ENCODE data around the gene GNA14. TPM values are rescaled to one million over a fixed set of nuclear protein-coding genes. Genes with fewer than 3 reads are reported as not detected.

Gene GNA14
- total RNA-seq, 1 experiment from 2014 or later, result 0.25 TPM

- no peaks in the 10 kb centered on the region for H3K36me3 ChIP-seq (ENCODE audit: control insufficient read depth in 1 of 2, insufficient read depth in 2 of 2, low read length in 2 of 2)
- POLR2A ChIA-PET, result no interaction called here
Observed at GRCh38 chr9:77507212-77507961, 140.7 kb downstream of the GNA14 start.

More at GRCh38 chr9:77507212-77507961, 140.7 kb downstream of the GNA14 start:
- Histone ChIP-seq H4K20me1 (ENCODE audit: insufficient read depth) (no peaks in the 10 kb centered on the region), H3K27ac (ENCODE audit: low read depth, low read length) (no peak overlapping the region), H3K4me2 (ENCODE audit: low read length) (no peak overlapping the region), H3K4me1 (ENCODE audit: control insufficient read depth in 1 of 2, insufficient read depth in 2 of 2, low read length in 2 of 2) (no peaks in the 10 kb centered on the region), H3K4me3 (replicated peaks in 1 of 2; ENCODE audit: low read depth in 1 of 2, low read length in 2 of 2) (no peak overlapping the region), H3K79me2 (ENCODE audit: insufficient read depth, low read length) (no peaks in the 10 kb centered on the region), H3K9ac (ENCODE audit: low read length) (no peak overlapping the region), H3K9me3 (ENCODE audit: control insufficient read depth in 1 of 2, insufficient read depth in 1 of 2, low read depth in 1 of 2, low read length in 2 of 2) (no peaks in the 10 kb centered on the region), H2AFZ (ENCODE audit: low read depth, low read length, poor library complexity, severe bottlenecking) (no peak overlapping the region), H3K9me2 (ENCODE audit: insufficient read depth) (no peaks in the 10 kb centered on the region), H3K27me3 (ENCODE audit: insufficient read depth, low read length) (no peaks in the 10 kb centered on the region)
- TF ChIP-seq POLR2A (IDR thresholded peaks at IDR 0.05; ENCODE audit: borderline replicate concordance, extremely low read depth, insufficient read depth, insufficient read length) (no peak), ZFX (IDR thresholded peaks at IDR 0.05) (no peak), FOSL1 (IDR thresholded peaks at IDR 0.05; ENCODE audit: low read depth) (no peak), SIN3A (IDR thresholded peaks at IDR 0.05; ENCODE audit: low read depth) (no peak), EGR1 (IDR thresholded peaks at IDR 0.05; ENCODE audit: low read depth) (no peak), ZBTB33 (IDR thresholded peaks at IDR 0.05; ENCODE audit: extremely low read depth, insufficient replicate concordance, low read length) (no peak), CEBPB (IDR thresholded peaks at IDR 0.05; ENCODE audit: low read depth) (no peak), POLR2AphosphoS5 (IDR thresholded peaks at IDR 0.05; ENCODE audit: low read depth, low read length) (no peak), EZH2phosphoT487 (IDR thresholded peaks at IDR 0.05; ENCODE audit: borderline replicate concordance) (no peak), YY1 (IDR thresholded peaks at IDR 0.05; ENCODE audit: extremely low read depth, insufficient replicate concordance, low read depth, low read length) (no peak), CTCF (IDR thresholded peaks at IDR 0.05 in 2 of 3, conservative IDR thresholded peaks at IDR 0.05 in 1 of 3; ENCODE audit: borderline replicate concordance in 1 of 3, insufficient read depth in 1 of 3, low read depth in 2 of 3, low read length in 2 of 3) (no peak), ELF1 (IDR thresholded peaks at IDR 0.05; ENCODE audit: borderline replicate concordance, low read depth) (no peak), TCF7L2 (IDR thresholded peaks at IDR 0.05; ENCODE audit: borderline replicate concordance, extremely low read depth, insufficient read depth, insufficient read length) (no peak), EZH2 (IDR thresholded peaks at IDR 0.05) (no peak), CBX3 (IDR thresholded peaks at IDR 0.05; ENCODE audit: low read depth) (no peak), RAD21 (IDR thresholded peaks at IDR 0.05; ENCODE audit: low read depth) (no peak), SP1 (IDR thresholded peaks at IDR 0.05; ENCODE audit: low read depth) (no peak)
- RAD21 ChIA-PET (ENCODE audit: low non-redundant PET in 1 of 2, low total read pairs in 2 of 2, uncharacterized antibody in 2 of 2, unreplicated experiment in 2 of 2), result no interaction called here
- DNase-seq (ENCODE audit: low read depth, low spot score) (no peak), ATAC-seq (no peak)
- CTCF ChIA-PET, result interaction anchor here (1.6 kb wide), 1 partner anchor 51 kb away, joined by 4 read pairs; no protein-coding TSS in a partner anchor
- intact Hi-C loops (cut with micrococcal nuclease), result no loop called here
- BruUV-seq (replicated peaks), result no TSS peak
